GM12878 (cell line): Measurements from ENCODE around the gene GPR17. TPM values are rescaled to one million over a fixed set of nuclear protein-coding genes. Genes with fewer than 3 reads are reported as not detected.

Source experiments
- MLLT1 ChIP-seq: fragments of 450-650 bp; IDR thresholded peaks from 2 replicates; pipeline ENCODE4 v1.6.1; 2016; ENCODE audit warnings: mild to moderate bottlenecking
- MTA2 ChIP-seq: fragments of 450-650 bp; IDR thresholded peaks from 2 replicates; pipeline ENCODE4 v1.6.1; 2016; ENCODE audit warnings: low read depth, mild to moderate bottlenecking, moderate library complexity
- NFXL1 ChIP-seq: fragments of 450-650 bp; IDR thresholded peaks from 2 replicates; pipeline ENCODE4 v1.6.1; 2017; ENCODE audit warnings: antibody characterized with exemption, mild to moderate bottlenecking, borderline replicate concordance
- RAD21 ChIP-seq: IDR thresholded peaks from 2 replicates; pipeline ENCODE4 v1.6.1; 2011; ENCODE audit warnings: mild to moderate bottlenecking, low read depth, low read length, moderate library complexity; ENCODE audit not compliant: insufficient read depth
- SUZ12 ChIP-seq: fragments of 200-600 bp; sonication (generic); IDR thresholded peaks from one replicate; pipeline ENCODE4 v1.6.1; 2018; ENCODE audit warnings: antibody characterized with exemption, mild to moderate bottlenecking; ENCODE audit not compliant: unreplicated experiment
- ZNF687 ChIP-seq: fragments of 450-650 bp; IDR thresholded peaks from 2 replicates; pipeline ENCODE4 v1.6.1; 2017; ENCODE audit warnings: mild to moderate bottlenecking, moderate library complexity
- polyA plus RNA-seq, 11 experiments: library from polyadenylated mRNA; depleted of rRNA in 4 of 11; unstranded in 6 of 11; stranded (reverse) in 5 of 11; fragments of >200 nt; fragmentation: Nextera tagmentation in 4 of 11; fragmentation: Illumina TruSeq in 1 of 11; extraction: Ambion mirVana in 4 of 11; extraction: Trizol in 1 of 11; gene quantifications; 1 replicate in 1 of 11; 2 replicates in 10 of 11; pipeline versions ENCODE4 v1.2.1 to v1.2.3, GENCODE V29; 2011 to 2016; ENCODE audit warnings: inconsistent platforms in 2 of 11, missing spikeins in 2 of 11, low read depth in 1 of 11
- total RNA-seq, 4 experiments: library from RNA; depleted of rRNA in 3 of 4; stranded (reverse); fragments of >200 nt in 3 of 4; fragmentation: Illumina TruSeq in 1 of 4; extraction: Trizol in 1 of 4; gene quantifications; 2 replicates each; pipeline versions ENCODE4 v1.2.1 to v1.2.3, GENCODE V29; 2013 to 2021

Gene GPR17
- total and polyA plus RNA-seq, 10 of the 15 experiments (the other 5 are each of a cell fraction or from before 2014, with no cell fraction given) = not detected

- TF ChIP-seq ZNF687 (no peak), MTA2 (no peak), RAD21 (no peak), NFXL1 (no peak), MLLT1 (no peak), SUZ12 (no peak)
- TF ChIP-seq, all 136 proteins: peak for 0
Observed at GRCh38 chr2:127641133-127641532, 4.8 kb upstream of the GPR17 start (continued).
